DMS79 (cell line): ENCODE measurements around the gene TUBA8.
"Not testable (repeated sequence)": the region's sequence is repeated elsewhere in the genome, so short reads cannot be mapped to it uniquely, and the experiment has no call there.

Source experiments
- DNase-seq: peaks from one replicate; lab custom pipeline; 2025; lab: John Stamatoyannopoulos, UW

Gene TUBA8

GRCh38 chr22:18110194-18110953 is at the start of gene TUBA8:
TUBA8 (plus strand) TSS chr22:18110809; CDS start chr22:18110866, 57 bp downstream.
- peak; percentile 21 for DNase-seq

- DNase-seq, result no peak
Measured at GRCh38 chr22:18062421-18062820, 48.2 kb upstream of the TUBA8 start.

- no peak for DNase-seq
Measured at GRCh38 chr22:18063306-18063705, 47.3 kb upstream of the TUBA8 start.

- DNase-seq, result not testable (repeated sequence)
Measured at GRCh38 chr22:18063715-18064114, 46.9 kb upstream of the TUBA8 start.

GRCh38 chr22:18064636-18065035 is 46.0 kb upstream of the TUBA8 start:
- DNase-seq, result no peak

- DNase-seq, result no peak
Measured at GRCh38 chr22:18065256-18065655, 45.4 kb upstream of the TUBA8 start.

- DNase-seq, result no peak
Measured at GRCh38 chr22:18066181-18066859, 44.3 kb upstream of the TUBA8 start.

GRCh38 chr22:18067121-18067520 is 43.5 kb upstream of the TUBA8 start:
- no peak for DNase-seq

GRCh38 chr22:18067548-18068341 is 42.9 kb upstream of the TUBA8 start:
- DNase-seq, result no peak

GRCh38 chr22:18068381-18068988 is 42.1 kb upstream of the TUBA8 start:
- DNase-seq, result no peak

GRCh38 chr22:18069041-18069440 is 41.6 kb upstream of the TUBA8 start:
- no peak for DNase-seq

- no peak for DNase-seq
Measured at GRCh38 chr22:18070041-18070440, 40.6 kb upstream of the TUBA8 start.

- no peak for DNase-seq
Measured at GRCh38 chr22:18070556-18071306, 39.9 kb upstream of the TUBA8 start.

GRCh38 chr22:18071307-18071967 is 39.2 kb upstream of the TUBA8 start:
- not testable (repeated sequence) for DNase-seq

- no peak for DNase-seq
Measured at GRCh38 chr22:18071968-18072310, 38.7 kb upstream of the TUBA8 start.

- no peak for DNase-seq
Measured at GRCh38 chr22:18073467-18073866, 37.1 kb upstream of the TUBA8 start.

- DNase-seq, result not testable (repeated sequence)
Measured at GRCh38 chr22:18073927-18074326, 36.7 kb upstream of the TUBA8 start.

GRCh38 chr22:18075101-18075719 is 35.4 kb upstream of the TUBA8 start:
- DNase-seq, result no peak

GRCh38 chr22:18075720-18076497 is 34.7 kb upstream of the TUBA8 start:
- no peak for DNase-seq
